B cell (primary cell): ENCODE measurements around the gene IL20.

Experiments
- EZH2 ChIP-seq: IDR thresholded peaks from 2 replicates; pipeline ENCODE4 v1.6.1; 2012; ENCODE audit warnings: borderline replicate concordance, low read depth, mild to moderate bottlenecking, moderate library complexity, low read length; ENCODE audit not compliant: insufficient read depth, poor library complexity, severe bottlenecking
- TF ChIP-seq, protein P1 (sequence below): fragments of 200-600 bp; IDR thresholded peaks from one replicate; pipeline ENCODE4 v1.8.0; 2022; ENCODE audit warnings: antibody characterized with exemption, mild to moderate bottlenecking

DNA sequence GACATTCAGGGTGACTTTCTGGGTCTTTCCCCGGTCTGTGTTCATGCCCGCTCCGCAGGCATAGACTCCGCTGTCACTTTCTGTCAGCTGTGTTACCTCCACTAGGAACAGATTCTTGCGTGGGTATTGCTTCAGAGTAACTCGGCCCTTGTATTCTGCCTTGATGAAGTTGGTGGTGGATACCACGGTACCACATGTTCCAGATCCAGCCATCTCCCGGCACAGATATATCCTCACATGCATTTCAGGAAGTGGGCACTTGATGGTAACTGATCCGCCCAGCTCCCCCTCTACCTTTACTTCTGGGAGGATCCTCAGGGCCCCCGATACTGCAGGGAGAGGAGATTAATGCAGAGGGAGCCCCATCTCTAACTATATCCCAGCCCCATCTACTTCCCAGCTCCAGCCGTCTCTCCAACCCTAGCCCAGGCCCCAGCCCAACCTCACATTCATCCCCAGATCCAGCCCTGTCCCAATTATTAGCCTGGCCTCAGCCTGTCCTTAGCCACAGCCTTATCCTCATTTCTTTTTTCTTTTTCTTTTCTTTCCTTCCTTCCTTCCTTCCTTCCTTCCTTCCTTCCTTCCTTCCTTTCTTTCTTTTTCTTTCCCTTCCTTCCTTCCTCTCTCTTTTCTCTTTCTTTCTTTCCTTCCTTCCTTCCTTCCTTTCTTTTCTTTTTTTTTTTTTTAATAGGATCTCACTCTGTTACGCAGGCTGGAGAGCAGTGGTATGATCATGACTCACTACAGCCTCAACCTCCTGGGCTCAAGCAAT lies 48.5 kb downstream of the IL20 start:
- TF ChIP-seq, protein P1, sequence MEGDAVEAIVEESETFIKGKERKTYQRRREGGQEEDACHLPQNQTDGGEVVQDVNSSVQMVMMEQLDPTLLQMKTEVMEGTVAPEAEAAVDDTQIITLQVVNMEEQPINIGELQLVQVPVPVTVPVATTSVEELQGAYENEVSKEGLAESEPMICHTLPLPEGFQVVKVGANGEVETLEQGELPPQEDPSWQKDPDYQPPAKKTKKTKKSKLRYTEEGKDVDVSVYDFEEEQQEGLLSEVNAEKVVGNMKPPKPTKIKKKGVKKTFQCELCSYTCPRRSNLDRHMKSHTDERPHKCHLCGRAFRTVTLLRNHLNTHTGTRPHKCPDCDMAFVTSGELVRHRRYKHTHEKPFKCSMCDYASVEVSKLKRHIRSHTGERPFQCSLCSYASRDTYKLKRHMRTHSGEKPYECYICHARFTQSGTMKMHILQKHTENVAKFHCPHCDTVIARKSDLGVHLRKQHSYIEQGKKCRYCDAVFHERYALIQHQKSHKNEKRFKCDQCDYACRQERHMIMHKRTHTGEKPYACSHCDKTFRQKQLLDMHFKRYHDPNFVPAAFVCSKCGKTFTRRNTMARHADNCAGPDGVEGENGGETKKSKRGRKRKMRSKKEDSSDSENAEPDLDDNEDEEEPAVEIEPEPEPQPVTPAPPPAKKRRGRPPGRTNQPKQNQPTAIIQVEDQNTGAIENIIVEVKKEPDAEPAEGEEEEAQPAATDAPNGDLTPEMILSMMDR, result no peak
- no peak for TF ChIP-seq EZH2
